DOHH2 (cell line): ENCODE data around the gene NRXN3.

Experiments
- H3F3A ChIP-seq: fragments of 200-600 bp; sonication (generic), shearing (Covaris generic); 2 replicates; pipeline ENCODE4 v1.6.0; 2016; ENCODE audit warnings: antibody characterized with exemption, mild to moderate bottlenecking; ENCODE audit not compliant: control insufficient read depth, insufficient read depth
- H3K27ac ChIP-seq: fragments of 200-600 bp; sonication (generic); 2 replicates; pipeline ENCODE4 v1.5.1; 2014; ENCODE audit warnings: low read depth, mild to moderate bottlenecking, low read length, moderate library complexity
- H3K27me3 ChIP-seq: fragments of 200-600 bp; sonication (generic); 2 replicates; pipeline ENCODE4 v1.6.1; 2014; ENCODE audit warnings: mild to moderate bottlenecking, low read length, mixed read lengths; ENCODE audit not compliant: control insufficient read depth
- H3K36me3 ChIP-seq: fragments of 200-600 bp; sonication (generic); 2 replicates; pipeline ENCODE4 v1.6.1; 2014; ENCODE audit warnings: mild to moderate bottlenecking, low read length, moderate library complexity, mixed read lengths; ENCODE audit not compliant: control insufficient read depth
- H3K4me1 ChIP-seq: fragments of 200-600 bp; sonication (generic); 2 replicates; pipeline ENCODE4 v1.6.1; 2014; ENCODE audit warnings: mild to moderate bottlenecking, low read length, mixed read lengths; ENCODE audit not compliant: control insufficient read depth
- H3K4me2 ChIP-seq: fragments of 200-600 bp; sonication (generic); 2 replicates; pipeline ENCODE4 v1.6.0; 2014; ENCODE audit warnings: mild to moderate bottlenecking, low read length, moderate library complexity
- H3K4me3 ChIP-seq: fragments of 200-600 bp; sonication (generic); 2 replicates; pipeline ENCODE4 v1.5.1; 2014; ENCODE audit warnings: mild to moderate bottlenecking, low read length, mixed read lengths
- H3K79me2 ChIP-seq: fragments of 200-600 bp; sonication (generic); 2 replicates; pipeline ENCODE4 v1.6.1; 2014; ENCODE audit warnings: mild to moderate bottlenecking, low read length, mixed read lengths; ENCODE audit not compliant: control insufficient read depth
- H3K9me2 ChIP-seq: fragments of 200-600 bp; sonication (generic); replicated peaks from 2 replicates; pipeline ENCODE4 v1.6.1; 2014; ENCODE audit warnings: mild to moderate bottlenecking, low read length, mixed read lengths; ENCODE audit not compliant: control insufficient read depth
- H3K9me3 ChIP-seq: fragments of 200-600 bp; sonication (generic); 2 replicates; pipeline ENCODE4 v1.6.1; 2014; ENCODE audit warnings: antibody characterized with exemption, low read length, mixed read lengths; ENCODE audit not compliant: control insufficient read depth, insufficient read depth
- H4K20me1 ChIP-seq: fragments of 200-600 bp; sonication (generic); 2 replicates; pipeline ENCODE4 v1.6.0; 2014; ENCODE audit warnings: low read depth, mild to moderate bottlenecking, antibody characterized with exemption, low read length, moderate library complexity; ENCODE audit not compliant: control insufficient read depth, insufficient read depth
- EZH2phosphoT487 ChIP-seq: fragments of 200-600 bp; sonication (generic); IDR thresholded peaks from 2 replicates; pipeline ENCODE4 v1.6.1; 2017; ENCODE audit warnings: borderline replicate concordance, mild to moderate bottlenecking, antibody characterized with exemption, low read length, moderate library complexity, mixed read lengths
- TF ChIP-seq, protein P1 (sequence below): fragments of 200-600 bp; sonication (generic); IDR thresholded peaks from one replicate; pipeline ENCODE4 v1.5.1; 2014; ENCODE audit warnings: antibody characterized with exemption, mild to moderate bottlenecking, low read depth, low read length; ENCODE audit not compliant: poor library complexity, severe bottlenecking

The NRXN3 gene

DNA sequence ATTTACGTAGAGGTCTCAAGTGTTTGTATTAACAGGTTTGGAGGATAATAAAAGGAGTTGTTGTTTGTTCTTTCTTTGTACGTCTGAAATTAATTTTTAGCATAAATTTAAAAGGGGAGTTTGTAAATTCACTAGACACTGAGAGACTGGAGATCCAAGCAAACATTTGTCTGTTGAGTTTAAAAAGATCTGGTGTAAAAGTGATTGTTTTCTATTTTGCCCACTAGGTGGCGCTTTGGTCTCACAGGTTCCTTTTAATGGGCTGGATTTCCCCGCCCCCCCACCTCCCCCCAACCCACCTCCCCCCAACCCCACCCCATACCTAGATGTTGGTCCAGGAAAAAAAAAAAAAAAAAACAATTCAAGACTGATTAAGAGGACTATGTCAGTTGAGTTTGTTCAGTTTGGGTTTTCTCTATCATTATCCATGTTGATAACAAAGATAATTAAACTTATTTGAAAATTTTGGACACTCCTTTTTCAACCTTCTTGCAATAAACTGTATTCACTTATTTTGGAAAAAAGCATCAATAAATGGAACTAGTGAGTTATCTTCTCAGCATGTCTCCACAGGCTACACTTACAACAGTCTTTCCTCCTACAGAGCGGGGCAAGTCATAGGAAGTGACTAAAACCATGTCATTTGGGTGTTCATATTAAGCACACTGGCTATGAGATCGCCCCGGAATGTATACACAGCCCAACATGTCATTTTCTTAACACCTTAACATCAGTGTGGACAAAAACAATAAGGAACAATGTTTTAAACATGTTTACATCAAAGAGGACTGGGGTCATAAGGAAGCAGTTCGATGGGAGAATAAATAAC, 841.1 kb downstream of the NRXN3 start:
- Histone ChIP-seq H3K4me1 (no peaks in the 10 kb centered on the region), H3K79me2 (no peaks in the 10 kb centered on the region), H3K9me3 (no peaks in the 10 kb centered on the region), H3K9me2 (no peaks in the 10 kb centered on the region), H3K27ac (no peak overlapping the region), H3K36me3 (no peaks in the 10 kb centered on the region), H3K4me2 (no peak overlapping the region), H3F3A (no peaks in the 10 kb centered on the region), H4K20me1 (no peaks in the 10 kb centered on the region), H3K4me3 (no peak overlapping the region), H3K27me3 (no peaks in the 10 kb centered on the region)
- TF ChIP-seq, protein P1, sequence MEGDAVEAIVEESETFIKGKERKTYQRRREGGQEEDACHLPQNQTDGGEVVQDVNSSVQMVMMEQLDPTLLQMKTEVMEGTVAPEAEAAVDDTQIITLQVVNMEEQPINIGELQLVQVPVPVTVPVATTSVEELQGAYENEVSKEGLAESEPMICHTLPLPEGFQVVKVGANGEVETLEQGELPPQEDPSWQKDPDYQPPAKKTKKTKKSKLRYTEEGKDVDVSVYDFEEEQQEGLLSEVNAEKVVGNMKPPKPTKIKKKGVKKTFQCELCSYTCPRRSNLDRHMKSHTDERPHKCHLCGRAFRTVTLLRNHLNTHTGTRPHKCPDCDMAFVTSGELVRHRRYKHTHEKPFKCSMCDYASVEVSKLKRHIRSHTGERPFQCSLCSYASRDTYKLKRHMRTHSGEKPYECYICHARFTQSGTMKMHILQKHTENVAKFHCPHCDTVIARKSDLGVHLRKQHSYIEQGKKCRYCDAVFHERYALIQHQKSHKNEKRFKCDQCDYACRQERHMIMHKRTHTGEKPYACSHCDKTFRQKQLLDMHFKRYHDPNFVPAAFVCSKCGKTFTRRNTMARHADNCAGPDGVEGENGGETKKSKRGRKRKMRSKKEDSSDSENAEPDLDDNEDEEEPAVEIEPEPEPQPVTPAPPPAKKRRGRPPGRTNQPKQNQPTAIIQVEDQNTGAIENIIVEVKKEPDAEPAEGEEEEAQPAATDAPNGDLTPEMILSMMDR = peak; percentile 37
- TF ChIP-seq EZH2phosphoT487 = no peak

- no peak overlapping the region for H3K4me2 ChIP-seq
- no peaks in the 10 kb centered on the region for H3K36me3 ChIP-seq
- H3K9me2 ChIP-seq = no peaks in the 10 kb centered on the region
- no peaks in the 10 kb centered on the region for H3K9me3 ChIP-seq
- no peaks in the 10 kb centered on the region for H3K79me2 ChIP-seq
- no peaks in the 10 kb centered on the region for H4K20me1 ChIP-seq
- no peak overlapping the region for H3K4me3 ChIP-seq
- no peaks in the 10 kb centered on the region for H3K4me1 ChIP-seq
- H3K27ac ChIP-seq = no peak overlapping the region
- TF ChIP-seq, protein P1 = no peak
- no peak for TF ChIP-seq EZH2phosphoT487
- no peaks in the 10 kb centered on the region for H3F3A ChIP-seq
- H3K27me3 ChIP-seq = no peaks in the 10 kb centered on the region
Observed at GRCh38 chr14:79011920-79012204, 841.7 kb downstream of the NRXN3 start.

- no peaks in the 10 kb centered on the region for H3K9me2 ChIP-seq
- no peaks in the 10 kb centered on the region for H3K9me3 ChIP-seq
- no peaks in the 10 kb centered on the region for H3K36me3 ChIP-seq
- no peaks in the 10 kb centered on the region for H3K4me1 ChIP-seq
- H3K79me2 ChIP-seq = no peaks in the 10 kb centered on the region
- TF ChIP-seq EZH2phosphoT487 = no peak
- TF ChIP-seq, protein P1 = no peak
- H3K27ac ChIP-seq = no peak overlapping the region
- no peak overlapping the region for H3K4me3 ChIP-seq
- no peaks in the 10 kb centered on the region for H3F3A ChIP-seq
- no peak overlapping the region for H3K4me2 ChIP-seq
- H4K20me1 ChIP-seq = no peaks in the 10 kb centered on the region
- no peaks in the 10 kb centered on the region for H3K27me3 ChIP-seq
Observed at GRCh38 chr14:79016828-79017505, 846.8 kb downstream of the NRXN3 start.
